HTR-8/SVneo (cell line): ENCODE results near the gene SETDB2.

Experiments used
- DNase-seq: peaks from one replicate; pipeline ENCODE4 v3.0.0; 2011; ENCODE audit warnings: low spot score, mixed read lengths; ENCODE audit not compliant: insufficient read length
- FAIRE-seq: peaks from 2 replicates; lab custom pipeline; 2011; peaks lifted over from hg19 to GRCh38; lab: Jason Lieb, UNC

The SETDB2 gene

GRCh38 chr13:49443704-49444523 lies at the start of gene SETDB2, which contains the start of gene CAB39L:
Gene SETDB2, plus strand, starts transcription at chr13:49444274. Its CDS starts 7,620 bp downstream, at chr13:49451894.
Gene CAB39L, minus strand, starts transcription at chr13:49444064. Its CDS starts 61,154 bp downstream, at chr13:49382910.
- peak; percentile 92 for FAIRE-seq
- DNase-seq: peak; percentile 82

- FAIRE-seq (no peak), DNase-seq (no peak)
Measured at GRCh38 chr13:49395451-49395865, 48.6 kb upstream of the SETDB2 start.

- DNase-seq: no peak
- FAIRE-seq: no peak
Measured at GRCh38 chr13:49395878-49396380, 48.1 kb upstream of the SETDB2 start.

- DNase-seq (no peak), FAIRE-seq (no peak)
Measured at GRCh38 chr13:49399801-49400472, 44.1 kb upstream of the SETDB2 start.

GRCh38 chr13:49400755-49401659 lies 43.1 kb upstream of the SETDB2 start:
- FAIRE-seq: no peak
- DNase-seq: no peak

GRCh38 chr13:49403996-49404702 lies 39.9 kb upstream of the SETDB2 start:
- FAIRE-seq: no peak
- no peak for DNase-seq

- FAIRE-seq: no peak
- no peak for DNase-seq
Measured at GRCh38 chr13:49404703-49405020, 39.4 kb upstream of the SETDB2 start.

- DNase-seq (no peak), FAIRE-seq (no peak)
Measured at GRCh38 chr13:49407068-49407467, 37.0 kb upstream of the SETDB2 start.

- no peak for FAIRE-seq
Measured at GRCh38 chr13:49407936-49408335, 36.1 kb upstream of the SETDB2 start.

GRCh38 chr13:49409008-49409407 lies 35.1 kb upstream of the SETDB2 start:
- FAIRE-seq: no peak

More at GRCh38 chr13:49407936-49408335, 36.1 kb upstream of the SETDB2 start:
- DNase-seq: no peak

GRCh38 chr13:49410006-49410405 lies 34.1 kb upstream of the SETDB2 start:
- DNase-seq (no peak), FAIRE-seq (no peak)

More at GRCh38 chr13:49409008-49409407, 35.1 kb upstream of the SETDB2 start:
- no peak for DNase-seq

- no peak for DNase-seq
- FAIRE-seq: no peak
Measured at GRCh38 chr13:49410477-49410876, 33.6 kb upstream of the SETDB2 start.

GRCh38 chr13:49411353-49411752 lies 32.7 kb upstream of the SETDB2 start:
- DNase-seq (no peak), FAIRE-seq (no peak)

- FAIRE-seq (no peak), DNase-seq (no peak)
Measured at GRCh38 chr13:49412749-49413148, 31.3 kb upstream of the SETDB2 start.

GRCh38 chr13:49417161-49417560 lies 26.9 kb upstream of the SETDB2 start:
- FAIRE-seq: no peak
- no peak for DNase-seq

- FAIRE-seq (no peak), DNase-seq (no peak)
Measured at GRCh38 chr13:49418206-49418605, 25.9 kb upstream of the SETDB2 start.

- FAIRE-seq (no peak), DNase-seq (no peak)
Measured at GRCh38 chr13:49419276-49419675, 24.8 kb upstream of the SETDB2 start.

- FAIRE-seq (no peak), DNase-seq (no peak)
Measured at GRCh38 chr13:49421391-49421790, 22.7 kb upstream of the SETDB2 start.

GRCh38 chr13:49424011-49424560 lies 20.0 kb upstream of the SETDB2 start:
- FAIRE-seq (no peak), DNase-seq (no peak)
